CD4-positive, alpha-beta memory T cell (primary cell): ENCODE results near the gene BCAS1. TPM values are rescaled to one million over a fixed set of nuclear protein-coding genes. Genes with fewer than 3 reads are reported as not detected.
"Not testable (repeated sequence)": the region's sequence is repeated elsewhere in the genome, so short reads cannot be mapped to it uniquely, and the experiment has no call there.

ENCODE experiments used
- CTCF ChIA-PET: fragments of 350-600 bp; sonication (Branson Sonifier 250); formaldehyde crosslinking; loops from one replicate; lab custom pipeline; 2021; ENCODE audit warnings: inconsistent platforms; ENCODE audit not compliant: partially characterized antibody; lab: Charles Lee
- POLR2A ChIA-PET: fragments of 350-600 bp; sonication (Branson Sonifier 250); formaldehyde crosslinking; loops from one replicate; lab custom pipeline; 2021; ENCODE audit not compliant: partially characterized antibody; lab: Charles Lee
- DNase-seq, 5 donors: peaks; one replicate each; pipeline versions ENCODE4 v3.0.0 to v3.0.0-alpha.2; 2020 to 2022; ENCODE audit warnings: mixed read lengths in 1 of 5
- H3K27ac ChIP-seq: one replicate; pipeline ENCODE4 v1.7.0; 2013; ENCODE audit warnings: low read depth, low read length
- H3K27me3 ChIP-seq: 2 replicates; pipeline ENCODE4 v1.7.0; 2013; ENCODE audit warnings: mild to moderate bottlenecking, low read length, moderate library complexity; ENCODE audit not compliant: insufficient read depth
- H3K36me3 ChIP-seq: 2 replicates; pipeline ENCODE4 v1.7.0; 2013; ENCODE audit warnings: mild to moderate bottlenecking, low read length, moderate library complexity; ENCODE audit not compliant: insufficient read depth
- H3K4me1 ChIP-seq: 2 replicates; pipeline ENCODE4 v1.7.0; 2013; ENCODE audit warnings: mild to moderate bottlenecking, low read length, moderate library complexity; ENCODE audit not compliant: insufficient read depth
- H3K4me3 ChIP-seq, 2 donors: one replicate each; pipeline ENCODE4 v1.7.0; 2013; ENCODE audit warnings: low read length in 2 of 2, mild to moderate bottlenecking in 1 of 2
- H3K9me3 ChIP-seq, 2 donors: one replicate each; pipeline ENCODE4 v1.7.0; 2013; ENCODE audit warnings: low read length in 2 of 2, control low read depth in 1 of 2; ENCODE audit not compliant: control insufficient read depth in 1 of 2
- H3K27ac Mint-ChIP-seq, 7 donors: one replicate each; pipeline ENCODE4 v1.8.0; 2020 to 2021; ENCODE audit warnings: mixed read lengths in 7 of 7, mild to moderate bottlenecking in 6 of 7, inconsistent platforms in 3 of 7, moderate library complexity in 3 of 7
- H3K27me3 Mint-ChIP-seq, 2 donors: one replicate each; pipeline ENCODE4 v1.8.0; 2020 to 2021; ENCODE audit warnings: mixed read lengths in 2 of 2
- H3K36me3 Mint-ChIP-seq, 2 donors: one replicate each; pipeline ENCODE4 v1.8.0; 2020 to 2021; ENCODE audit warnings: mixed read lengths in 2 of 2, inconsistent platforms in 1 of 2, mild to moderate bottlenecking in 1 of 2
- H3K4me1 Mint-ChIP-seq, 4 donors: one replicate each; pipeline ENCODE4 v1.8.0; 2020 to 2021; ENCODE audit warnings: mixed read lengths in 4 of 4, mild to moderate bottlenecking in 1 of 4
- H3K4me3 Mint-ChIP-seq, 8 donors: one replicate each; pipeline ENCODE4 v1.8.0; 2020 to 2021; ENCODE audit warnings: mixed read lengths in 8 of 8, mild to moderate bottlenecking in 7 of 8, moderate library complexity in 6 of 8, inconsistent platforms in 3 of 8
- H3K9me3 Mint-ChIP-seq, 8 donors: one replicate each; pipeline ENCODE4 v1.8.0; 2020 to 2021; ENCODE audit warnings: mixed read lengths in 8 of 8, mild to moderate bottlenecking in 5 of 8, inconsistent platforms in 3 of 8, moderate library complexity in 1 of 8
- intact Hi-C: fragments of 100-400 bp; cut with micrococcal nuclease; formaldehyde crosslinking; loops from one replicate; pipeline ENCODE4 v1.15.1; 2023
- polyA plus RNA-seq, 2 donors: library from polyadenylated mRNA; unstranded; fragments of 300-500 nt; fragmentation: Illumina TruSeq; gene quantifications; one replicate each; pipeline ENCODE4 v1.2.3, GENCODE V29; 2021
- total RNA-seq, 2 experiments: library from RNA; stranded (reverse); gene quantifications; one replicate each; pipeline ENCODE4 v1.2.3, GENCODE V29; 2021

The BCAS1 gene
- total and polyA plus RNA-seq, 4 experiments from 2014 or later: 0.17 to 0.32 (median 0.25) TPM; not detected in 1

GRCh38 chr20:54013471-54013870, 56.9 kb downstream of the BCAS1 start:
- DNase-seq: no peak
- no peaks in the 10 kb centered on the region for H3K9me3 Mint-ChIP-seq
- H3K9me3 ChIP-seq: no peaks in the 10 kb centered on the region
- POLR2A ChIA-PET: no interaction called here
- intact Hi-C loops: no loop called here
- CTCF ChIA-PET: no interaction called here
- peaks cover 6 to 8% of the 10 kb centered on the region in 2 donors for H3K27me3 Mint-ChIP-seq
- no peaks in the 10 kb centered on the region for H3K36me3 ChIP-seq
- H3K4me3 ChIP-seq: no peak overlapping the region
- no peak overlapping the region for H3K27ac ChIP-seq
- H3K27ac Mint-ChIP-seq: no peak overlapping the region
- H3K4me3 Mint-ChIP-seq: no peak overlapping the region
- no peaks in the 10 kb centered on the region for H3K27me3 ChIP-seq
- peaks cover 0 to 1% (median 0%) of the 10 kb centered on the region in 4 donors for H3K4me1 Mint-ChIP-seq
- peaks cover 0 to 3% of the 10 kb centered on the region in 2 donors for H3K36me3 Mint-ChIP-seq
- H3K4me1 ChIP-seq: no peaks in the 10 kb centered on the region

DNA sequence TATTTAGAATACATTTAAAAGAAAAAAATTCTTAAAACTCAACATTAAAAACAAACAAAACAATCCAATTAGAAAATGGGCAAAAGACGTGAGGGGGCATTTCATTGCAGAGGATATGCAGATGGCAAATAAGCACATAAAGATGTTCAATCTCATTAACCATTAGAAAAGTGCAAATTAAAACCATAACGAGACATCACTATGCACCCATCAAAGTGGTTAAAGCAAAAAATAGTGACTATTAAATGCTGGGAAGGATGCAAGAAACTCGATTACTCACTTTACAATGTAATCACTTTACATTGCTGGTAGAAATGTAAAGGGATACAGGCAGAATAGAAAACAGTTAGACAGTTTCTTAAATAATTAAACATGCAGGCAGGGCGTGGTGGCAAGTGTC, 59.0 kb downstream of the BCAS1 start:
- ChIA-PET CTCF (no interaction called here), POLR2A (no interaction called here)
- no peaks in the 10 kb centered on the region for H3K36me3 ChIP-seq
- Mint-ChIP-seq H3K27ac (no peak overlapping the region), H3K4me1 (no peaks in the 10 kb centered on the region), H3K4me3 (no peak overlapping the region), H3K36me3 (no peaks in the 10 kb centered on the region), H3K9me3 (no peaks in the 10 kb centered on the region), H3K27me3 (peaks cover 2 to 12% of the 10 kb centered on the region in 2 donors)
- intact Hi-C loops: no loop called here
- H3K9me3 ChIP-seq: no peaks in the 10 kb centered on the region
- H3K27ac ChIP-seq: no peak overlapping the region
- H3K4me1 ChIP-seq: no peaks in the 10 kb centered on the region
- DNase-seq: no peak
- no peaks in the 10 kb centered on the region for H3K27me3 ChIP-seq
- H3K4me3 ChIP-seq: no peak overlapping the region

DNA sequence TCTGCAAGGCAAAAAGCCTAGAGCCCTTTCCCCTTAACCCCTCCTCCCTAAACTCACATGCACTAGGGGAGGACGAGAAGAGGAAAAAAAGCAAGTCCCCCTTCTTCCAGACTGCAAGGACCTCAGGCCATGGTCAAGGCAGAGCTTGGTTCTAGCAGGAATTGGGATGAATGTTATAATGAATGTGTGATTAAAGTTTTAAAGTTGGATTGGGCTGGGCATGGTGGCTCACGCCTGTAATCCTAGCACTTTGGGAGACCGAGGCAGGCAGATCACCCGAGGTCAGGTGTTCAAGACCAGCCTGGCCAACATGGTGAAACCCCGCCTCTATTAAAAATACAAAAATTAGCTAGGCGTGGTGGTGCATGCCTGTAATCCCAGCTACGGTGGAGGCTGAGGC, 64.2 kb downstream of the BCAS1 start:
- H3K4me1 Mint-ChIP-seq, H3K36me3 ChIP-seq, H3K27ac Mint-ChIP-seq, H3K4me3 Mint-ChIP-seq, H3K4me3 ChIP-seq, H3K27me3 ChIP-seq, DNase-seq, intact Hi-C loops, H3K36me3 Mint-ChIP-seq, H3K27ac ChIP-seq, H3K4me1 ChIP-seq, POLR2A ChIA-PET, CTCF ChIA-PET: not testable (repeated sequence)
- peaks cover 0 to 11% of the 10 kb centered on the region in 2 donors for H3K9me3 ChIP-seq
- H3K27me3 Mint-ChIP-seq: peaks cover 15 to 16% of the 10 kb centered on the region in 2 donors
- peaks cover 3 to 17% (median 15%) of the 10 kb centered on the region in 8 donors for H3K9me3 Mint-ChIP-seq

DNA sequence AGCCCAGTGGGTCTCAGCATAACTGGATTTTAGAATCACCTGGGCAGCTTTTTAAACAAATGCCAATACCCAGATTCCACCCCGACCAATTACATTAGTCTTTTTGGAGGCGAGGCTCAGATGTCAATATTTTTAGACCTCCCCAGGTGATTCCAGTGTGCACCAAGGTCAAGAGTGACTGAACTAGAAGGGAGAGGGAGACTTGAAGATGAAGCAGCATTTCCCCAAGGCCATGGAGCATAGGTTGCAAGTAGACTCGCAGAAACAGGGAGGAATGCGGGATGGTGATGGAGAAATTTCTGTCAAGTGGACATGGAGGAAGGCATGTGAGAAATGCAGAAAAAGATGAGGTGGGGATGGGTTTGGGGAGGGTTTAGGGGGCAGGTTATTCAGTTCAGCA, 64.9 kb downstream of the BCAS1 start:
- intact Hi-C loops: no loop called here
- Histone ChIP-seq H3K27me3 (no peaks in the 10 kb centered on the region), H3K4me3 (no peak overlapping the region), H3K4me1 (no peaks in the 10 kb centered on the region), H3K36me3 (no peaks in the 10 kb centered on the region), H3K27ac (no peak overlapping the region), H3K9me3 (peaks cover 0 to 16% of the 10 kb centered on the region in 2 donors)
- H3K4me1 Mint-ChIP-seq: no peaks in the 10 kb centered on the region
- H3K4me3 Mint-ChIP-seq: no peak overlapping the region
- peaks cover 3 to 24% (median 22%) of the 10 kb centered on the region in 8 donors for H3K9me3 Mint-ChIP-seq
- ChIA-PET POLR2A (no interaction called here), CTCF (no interaction called here)
- H3K36me3 Mint-ChIP-seq: peaks cover 2 to 4% of the 10 kb centered on the region in 2 donors
- peaks cover 15 to 16% of the 10 kb centered on the region in 2 donors for H3K27me3 Mint-ChIP-seq
- DNase-seq: no peak
- no peak overlapping the region for H3K27ac Mint-ChIP-seq

DNA sequence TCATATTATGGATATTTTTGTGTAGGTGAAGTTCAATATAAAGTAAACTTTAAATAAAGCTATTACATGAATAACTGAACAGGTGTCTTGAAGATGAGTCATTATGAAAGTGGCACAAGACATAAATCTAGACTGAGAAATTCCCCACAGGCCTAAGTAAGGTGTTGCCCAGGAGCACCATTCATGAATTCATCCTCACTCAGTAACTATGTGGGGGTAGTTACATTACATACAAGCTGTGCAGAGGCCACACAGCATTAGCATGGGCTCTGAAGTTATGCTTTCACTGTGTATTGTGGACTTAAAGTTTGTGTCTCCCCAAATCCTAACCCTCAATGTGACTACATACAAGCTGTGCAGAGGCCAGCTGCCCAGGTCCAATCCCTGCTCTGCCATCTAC, 65.9 kb downstream of the BCAS1 start:
- DNase-seq: no peak
- peaks cover 0 to 16% of the 10 kb centered on the region in 2 donors for H3K9me3 ChIP-seq
- no peak overlapping the region for H3K27ac Mint-ChIP-seq
- H3K4me3 ChIP-seq: no peak overlapping the region
- no peak overlapping the region for H3K27ac ChIP-seq
- H3K4me1 ChIP-seq: no peaks in the 10 kb centered on the region
- ChIA-PET POLR2A (no interaction called here), CTCF (interaction anchor here (0.6 kb wide), 1 partner anchor 898 kb away, joined by 3 read pairs; no protein-coding TSS in a partner anchor)
- H3K4me3 Mint-ChIP-seq: no peak overlapping the region
- peaks cover 5 to 6% of the 10 kb centered on the region in 2 donors for H3K36me3 Mint-ChIP-seq
- no peaks in the 10 kb centered on the region for H3K36me3 ChIP-seq
- H3K27me3 Mint-ChIP-seq: peaks cover 16% of the 10 kb centered on the region in 2 donors
- no peaks in the 10 kb centered on the region for H3K27me3 ChIP-seq
- H3K4me1 Mint-ChIP-seq: no peaks in the 10 kb centered on the region
- peaks cover 3 to 33% (median 30%) of the 10 kb centered on the region in 8 donors for H3K9me3 Mint-ChIP-seq
- intact Hi-C loops: no loop called here

GRCh38 chr20:54002741-54003140, 67.7 kb downstream of the BCAS1 start:
- H3K4me3 ChIP-seq: no peak overlapping the region
- Mint-ChIP-seq H3K27ac (no peak overlapping the region), H3K4me3 (no peak overlapping the region), H3K27me3 (peaks cover 13 to 16% of the 10 kb centered on the region in 2 donors), H3K36me3 (peaks cover 5 to 6% of the 10 kb centered on the region in 2 donors), H3K9me3 (peaks cover 3 to 40% (median 33%) of the 10 kb centered on the region in 8 donors), H3K4me1 (no peaks in the 10 kb centered on the region)
- H3K9me3 ChIP-seq: peaks cover 0 to 16% of the 10 kb centered on the region in 2 donors
- DNase-seq: no peak
- no peaks in the 10 kb centered on the region for H3K27me3 ChIP-seq
- no peaks in the 10 kb centered on the region for H3K36me3 ChIP-seq
- ChIA-PET POLR2A (no interaction called here), CTCF (no interaction called here)
- intact Hi-C loops: no loop called here
- H3K4me1 ChIP-seq: no peaks in the 10 kb centered on the region
- H3K27ac ChIP-seq: no peak overlapping the region

GRCh38 chr20:54002056-54002575, 68.3 kb downstream of the BCAS1 start:
- ChIA-PET CTCF (no interaction called here), POLR2A (no interaction called here)
- Mint-ChIP-seq H3K4me3 (peak overlapping the region in 1 of 8 donors; percentile 18), H3K9me3 (peaks cover 3 to 40% (median 33%) of the 10 kb centered on the region in 8 donors), H3K27ac (no peak overlapping the region), H3K4me1 (no peaks in the 10 kb centered on the region), H3K36me3 (peaks cover 5 to 6% of the 10 kb centered on the region in 2 donors), H3K27me3 (peaks cover 8 to 15% of the 10 kb centered on the region in 2 donors)
- intact Hi-C loops: no loop called here
- DNase-seq: no peak
- Histone ChIP-seq H3K27ac (no peak overlapping the region), H3K9me3 (peaks cover 0 to 16% of the 10 kb centered on the region in 2 donors), H3K27me3 (no peaks in the 10 kb centered on the region), H3K4me3 (no peak overlapping the region), H3K36me3 (no peaks in the 10 kb centered on the region), H3K4me1 (no peaks in the 10 kb centered on the region)
